NCI-H1930 (cell line): ENCODE results near the gene GOLGA1.

ENCODE experiments used
- DNase-seq, 2 experiments: peaks; one replicate each; lab custom pipeline; 2025; lab: John Stamatoyannopoulos, UW

GOLGA1 gene

DNA sequence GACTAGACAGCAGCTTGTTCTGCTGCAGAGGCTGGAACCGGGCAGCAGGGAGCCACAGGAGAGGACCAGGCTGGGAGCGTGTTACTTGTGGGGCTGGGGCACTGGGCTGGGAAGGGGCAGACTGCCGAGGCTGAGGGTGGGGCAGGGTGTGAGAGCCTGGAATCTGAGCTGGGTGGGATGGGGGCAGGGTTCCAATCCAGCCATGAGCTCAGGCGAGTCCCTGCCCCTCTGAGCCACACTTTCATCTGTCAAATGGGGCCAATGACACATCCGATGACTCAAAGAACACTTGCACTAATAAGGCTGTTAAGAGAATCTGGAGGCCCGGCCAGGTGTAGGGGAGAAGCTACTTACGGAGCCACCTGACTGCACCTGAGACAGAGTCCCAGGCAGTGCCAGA, 106.3 kb downstream of the GOLGA1 start:
- no peak for DNase-seq

DNA sequence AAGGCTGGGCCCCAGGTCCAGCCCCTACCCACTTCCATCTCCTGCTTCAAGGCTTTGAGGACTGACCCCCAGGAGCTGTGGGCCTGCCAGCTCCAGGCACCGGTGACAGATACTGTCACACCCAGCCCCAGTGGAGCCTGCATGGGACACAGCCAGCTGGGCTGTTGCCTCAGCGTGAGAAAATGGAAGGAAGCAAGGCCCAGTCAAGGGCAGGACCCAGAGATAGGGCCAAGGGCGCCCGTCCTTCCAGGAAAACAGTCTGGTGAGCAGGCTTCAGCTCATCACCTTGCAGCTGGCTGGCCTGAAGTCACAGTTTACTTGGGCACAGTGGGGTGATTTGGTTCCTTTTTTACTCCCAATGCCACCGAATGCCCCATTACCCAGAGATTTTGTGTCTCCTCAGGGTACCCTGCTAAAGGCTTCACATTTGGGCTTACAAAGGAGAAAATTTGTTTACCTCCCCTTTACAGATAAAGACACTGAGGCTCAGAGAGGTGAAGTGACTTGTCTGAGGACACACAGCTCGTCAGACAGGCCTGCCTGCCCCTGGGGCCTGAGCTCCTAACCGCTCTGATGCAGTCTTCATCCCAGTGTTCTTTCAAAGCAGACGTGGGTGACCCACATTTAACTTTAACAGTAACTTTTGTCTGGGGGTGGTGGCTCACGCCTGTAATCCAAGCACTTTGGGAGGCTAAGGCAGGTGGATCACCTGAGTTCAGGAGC, 109.1 kb downstream of the GOLGA1 start:
- DNase-seq = no peak

DNA sequence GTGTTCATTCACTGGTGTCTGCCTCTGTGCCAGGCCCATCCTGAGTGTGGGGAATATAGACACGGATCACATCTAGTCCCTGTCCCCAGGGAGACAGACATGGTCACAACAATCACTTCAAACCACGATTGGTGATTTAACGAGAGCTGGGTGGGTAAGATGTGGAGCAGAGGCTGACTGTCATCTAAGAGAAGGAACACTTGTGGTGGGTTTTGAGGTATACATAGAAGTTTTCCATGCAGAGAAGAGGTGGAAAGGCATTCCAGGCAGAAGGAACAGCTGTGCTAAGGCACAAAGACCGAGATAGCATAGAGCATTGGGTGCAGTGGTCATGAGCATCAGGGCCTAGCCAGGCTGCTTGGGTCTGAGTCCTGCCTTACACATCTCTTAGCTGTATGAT, 110.3 kb downstream of the GOLGA1 start:
- DNase-seq = no peak

DNA sequence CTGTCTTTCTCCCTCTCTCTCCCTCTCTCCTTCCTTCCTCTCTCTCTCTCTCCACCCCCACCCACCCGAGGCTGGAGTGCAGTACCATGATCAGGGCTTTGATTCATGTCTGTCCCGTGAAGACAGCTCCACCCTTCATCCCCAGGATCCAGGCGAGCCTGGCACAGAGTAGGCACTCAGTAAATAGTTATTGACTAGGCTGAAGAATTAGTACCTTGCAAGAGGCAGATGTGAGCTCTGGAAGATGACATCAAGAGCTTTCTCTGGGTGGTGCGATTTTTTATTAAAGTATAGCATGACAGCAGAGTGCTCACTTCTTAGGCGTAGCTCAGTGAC, 111.6 kb downstream of the GOLGA1 start:
- no peak for DNase-seq

DNA sequence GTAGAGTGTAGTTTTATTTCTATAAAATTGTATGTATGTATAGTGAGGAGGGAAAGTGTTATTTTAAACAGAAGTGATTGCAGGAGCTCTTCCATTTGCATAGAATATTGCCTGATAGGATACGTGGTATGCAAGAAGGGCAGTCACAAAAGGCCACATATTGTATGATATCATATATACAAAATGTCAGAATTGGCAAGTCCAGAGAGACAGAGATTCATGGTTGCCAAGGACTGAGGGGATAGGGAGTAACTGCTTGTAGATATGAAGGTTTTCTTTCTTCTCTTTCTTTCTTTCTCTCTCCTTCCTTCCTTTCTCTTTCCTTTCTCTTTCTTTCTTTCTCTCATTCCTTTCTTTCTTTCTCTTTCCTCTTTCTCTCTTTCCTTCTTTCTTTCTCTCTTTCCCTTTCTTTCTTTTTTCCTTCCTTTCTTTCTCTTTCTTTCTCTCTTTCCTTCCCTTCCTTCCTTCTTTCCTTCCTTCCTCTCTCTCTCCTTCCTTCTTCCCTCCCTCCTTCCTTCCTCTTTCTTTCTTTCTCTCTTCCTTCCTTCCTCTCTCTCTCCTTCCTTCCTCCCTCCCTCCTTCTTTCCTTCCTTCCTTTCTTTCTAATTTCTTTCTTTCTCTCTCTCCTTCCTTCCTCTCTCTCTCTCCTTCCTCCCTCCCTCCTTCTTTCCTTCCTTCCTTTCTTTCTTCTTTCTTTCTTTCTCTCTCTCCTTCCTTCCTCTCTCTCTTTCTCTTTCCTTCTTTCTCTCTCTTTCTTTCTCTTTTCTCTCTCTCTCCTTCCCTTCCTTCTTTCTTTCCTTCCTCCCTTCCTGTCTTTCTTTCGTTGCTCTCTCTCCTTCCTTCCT, 112.2 kb downstream of the GOLGA1 start:
- DNase-seq = no peak
